ENCODE data around the gene GPC5.

GPC5 gene

GRCh38 chr13:91491980-91492379 lies 93.6 kb downstream of the GPC5 start:
- DNase-seq (ENCODE audit: insufficient read length, low spot score): no peak
- no peak for FAIRE-seq
- no peak for TF ChIP-seq CTCF (IDR thresholded peaks at IDR 0.05; ENCODE audit: insufficient read depth, missing control alignments)

- no peak for TF ChIP-seq CTCF (IDR thresholded peaks at IDR 0.05; ENCODE audit: insufficient read depth, missing control alignments)
- FAIRE-seq (no peak), DNase-seq (ENCODE audit: insufficient read length, low spot score) (no peak)
Observed at GRCh38 chr13:91493442-91493841, 95.0 kb downstream of the GPC5 start.

- FAIRE-seq: no peak
- TF ChIP-seq CTCF (IDR thresholded peaks at IDR 0.05; ENCODE audit: insufficient read depth, missing control alignments): no peak
- DNase-seq (ENCODE audit: insufficient read length, low spot score): no peak
Observed at GRCh38 chr13:91498298-91498697, 99.9 kb downstream of the GPC5 start.

GRCh38 chr13:91504216-91504615 lies 105.8 kb downstream of the GPC5 start:
- TF ChIP-seq CTCF (IDR thresholded peaks at IDR 0.05; ENCODE audit: insufficient read depth, missing control alignments): no peak
- FAIRE-seq (no peak), DNase-seq (ENCODE audit: insufficient read length, low spot score) (no peak)

GRCh38 chr13:91506759-91507158 lies 108.3 kb downstream of the GPC5 start:
- TF ChIP-seq CTCF (IDR thresholded peaks at IDR 0.05; ENCODE audit: insufficient read depth, missing control alignments): no peak
- DNase-seq (ENCODE audit: insufficient read length, low spot score): no peak

GRCh38 chr13:91510058-91510457 lies 111.6 kb downstream of the GPC5 start:
- no peak for DNase-seq (ENCODE audit: insufficient read length, low spot score)
- no peak for TF ChIP-seq CTCF (IDR thresholded peaks at IDR 0.05; ENCODE audit: insufficient read depth, missing control alignments)
- FAIRE-seq: no peak

More at GRCh38 chr13:91506759-91507158, 108.3 kb downstream of the GPC5 start:
- FAIRE-seq: no peak

GRCh38 chr13:91513790-91514189 lies 115.4 kb downstream of the GPC5 start:
- FAIRE-seq: no peak
- TF ChIP-seq CTCF (IDR thresholded peaks at IDR 0.05; ENCODE audit: insufficient read depth, missing control alignments): no peak

More at GRCh38 chr13:91513790-91514189, 115.4 kb downstream of the GPC5 start:
- no peak for DNase-seq (ENCODE audit: insufficient read length, low spot score)

Data from D721Med (cell line).